Subcutaneous adipose tissue (tissue), 4 donors: ENCODE measurements around the gene GIGYF1. TPM values are rescaled to one million over a fixed set of nuclear protein-coding genes. Genes with fewer than 3 reads are reported as not detected.

Experiments used
- total RNA-seq, 4 donors: library from RNA; depleted of rRNA; stranded (reverse); fragments of >200 nt; gene quantifications; one replicate each; pipeline ENCODE4 v1.1.0, GENCODE V29; 2016
- TF ChIP-seq, protein P1 (sequence below): fragments of 450-650 bp; IDR thresholded peaks from one replicate; pipeline ENCODE4 v1.5.1; 2016; ENCODE audit warnings: low read depth, mild to moderate bottlenecking, control low read depth, antibody characterized with exemption, moderate library complexity

The GIGYF1 gene
- total RNA-seq, 4 donors from 2014 or later: 9.0 to 44.3 (median 20.0) TPM

GRCh38 chr7:100682228-100682741 is 11.8 kb downstream of the GIGYF1 start:
- TF ChIP-seq, protein P1, sequence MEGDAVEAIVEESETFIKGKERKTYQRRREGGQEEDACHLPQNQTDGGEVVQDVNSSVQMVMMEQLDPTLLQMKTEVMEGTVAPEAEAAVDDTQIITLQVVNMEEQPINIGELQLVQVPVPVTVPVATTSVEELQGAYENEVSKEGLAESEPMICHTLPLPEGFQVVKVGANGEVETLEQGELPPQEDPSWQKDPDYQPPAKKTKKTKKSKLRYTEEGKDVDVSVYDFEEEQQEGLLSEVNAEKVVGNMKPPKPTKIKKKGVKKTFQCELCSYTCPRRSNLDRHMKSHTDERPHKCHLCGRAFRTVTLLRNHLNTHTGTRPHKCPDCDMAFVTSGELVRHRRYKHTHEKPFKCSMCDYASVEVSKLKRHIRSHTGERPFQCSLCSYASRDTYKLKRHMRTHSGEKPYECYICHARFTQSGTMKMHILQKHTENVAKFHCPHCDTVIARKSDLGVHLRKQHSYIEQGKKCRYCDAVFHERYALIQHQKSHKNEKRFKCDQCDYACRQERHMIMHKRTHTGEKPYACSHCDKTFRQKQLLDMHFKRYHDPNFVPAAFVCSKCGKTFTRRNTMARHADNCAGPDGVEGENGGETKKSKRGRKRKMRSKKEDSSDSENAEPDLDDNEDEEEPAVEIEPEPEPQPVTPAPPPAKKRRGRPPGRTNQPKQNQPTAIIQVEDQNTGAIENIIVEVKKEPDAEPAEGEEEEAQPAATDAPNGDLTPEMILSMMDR: no peak

GRCh38 chr7:100681491-100682227 is 12.4 kb downstream of the GIGYF1 start:
- TF ChIP-seq, protein P1: no peak

GRCh38 chr7:100680576-100681271 is 13.3 kb downstream of the GIGYF1 start:
- TF ChIP-seq, protein P1: no peak

GRCh38 chr7:100679927-100680575 is 14.0 kb downstream of the GIGYF1 start:
- TF ChIP-seq, protein P1: no peak

GRCh38 chr7:100679129-100679926 is 14.7 kb downstream of the GIGYF1 start:
- TF ChIP-seq, protein P1: no peak

GRCh38 chr7:100678291-100678984 is 15.6 kb downstream of the GIGYF1 start:
- TF ChIP-seq, protein P1: no peak
